Measurements from ENCODE around the gene AMOT.
A peak's percentile ranks its signal among the peaks of the same experiment; 100 is the strongest.

AMOT gene

GRCh38 chrX:112738347-112739033, 102.1 kb downstream of the AMOT start:
- no peak for TF ChIP-seq CTCF (IDR thresholded peaks at IDR 0.05; ENCODE audit: low read depth, low read length, missing control alignments)
- no peaks in the 10 kb centered on the region for H3K27me3 ChIP-seq (replicated peaks)
- no peak overlapping the region for H3K27ac ChIP-seq
- no peaks in the 10 kb centered on the region for H3K36me3 ChIP-seq (replicated peaks)
- no peak for DNase-seq
- H3K4me3 ChIP-seq (ENCODE audit: low read depth, low read length): no peak overlapping the region
- in situ Hi-C loops (cut with HindIII; ENCODE audit: low pct_ligation_motif_present, low sequenced_read_pairs): no loop called here

GRCh38 chrX:112736310-112736709, 104.3 kb downstream of the AMOT start:
- Histone ChIP-seq H3K36me3 (replicated peaks) (no peaks in the 10 kb centered on the region), H3K27ac (no peak overlapping the region), H3K27me3 (replicated peaks) (no peaks in the 10 kb centered on the region), H3K4me3 (ENCODE audit: low read depth, low read length) (no peak overlapping the region)
- TF ChIP-seq CTCF (IDR thresholded peaks at IDR 0.05; ENCODE audit: low read depth, low read length, missing control alignments): no peak
- DNase-seq: no peak
- in situ Hi-C loops (cut with HindIII; ENCODE audit: low pct_ligation_motif_present, low sequenced_read_pairs): no loop called here

GRCh38 chrX:112735147-112735546, 105.5 kb downstream of the AMOT start:
- no peak for TF ChIP-seq CTCF (IDR thresholded peaks at IDR 0.05; ENCODE audit: low read depth, low read length, missing control alignments)
- H3K27ac ChIP-seq: no peak overlapping the region
- in situ Hi-C loops (cut with HindIII; ENCODE audit: low pct_ligation_motif_present, low sequenced_read_pairs): no loop called here
- H3K4me3 ChIP-seq (ENCODE audit: low read depth, low read length): no peak overlapping the region
- H3K27me3 ChIP-seq (replicated peaks): no peaks in the 10 kb centered on the region
- H3K36me3 ChIP-seq (replicated peaks): no peaks in the 10 kb centered on the region
- DNase-seq: no peak

GRCh38 chrX:112734290-112734689, 106.3 kb downstream of the AMOT start:
- Histone ChIP-seq H3K4me3 (ENCODE audit: low read depth, low read length) (no peak overlapping the region), H3K36me3 (replicated peaks) (no peaks in the 10 kb centered on the region), H3K27me3 (replicated peaks) (no peaks in the 10 kb centered on the region), H3K27ac (no peak overlapping the region)
- in situ Hi-C loops (cut with HindIII; ENCODE audit: low pct_ligation_motif_present, low sequenced_read_pairs): no loop called here
- no peak for TF ChIP-seq CTCF (IDR thresholded peaks at IDR 0.05; ENCODE audit: low read depth, low read length, missing control alignments)
- DNase-seq: no peak

- TF ChIP-seq CTCF (IDR thresholded peaks at IDR 0.05; ENCODE audit: low read depth, low read length, missing control alignments): peak; percentile 11
- in situ Hi-C loops (cut with HindIII; ENCODE audit: low pct_ligation_motif_present, low sequenced_read_pairs): no loop called here
- Histone ChIP-seq H3K36me3 (replicated peaks) (no peaks in the 10 kb centered on the region), H3K27ac (no peak overlapping the region), H3K27me3 (replicated peaks) (no peaks in the 10 kb centered on the region), H3K4me3 (ENCODE audit: low read depth, low read length) (no peak overlapping the region)
- DNase-seq: no peak
Observed at GRCh38 chrX:112731793-112732192, 108.8 kb downstream of the AMOT start.
